ENCODE measurements around the gene WASF3. TPM values are rescaled to one million over a fixed set of nuclear protein-coding genes. Genes with fewer than 3 reads are reported as not detected.

The WASF3 gene
- total and polyA plus RNA-seq, 2 of the 13 experiments (the other 11 are each of a cell fraction or from before 2014, with no cell fraction given), result 10.4 to 17.2 TPM

GRCh38 chr13:26571518-26571917, 14.0 kb downstream of the WASF3 start (continued):
- TF ChIP-seq ZNF224 (CRISPR knock-in tag; IDR thresholded peaks at IDR 0.05) (no peak), ZNF460 (CRISPR knock-in tag; IDR thresholded peaks at IDR 0.05; ENCODE audit: borderline replicate concordance) (no peak)

DNA sequence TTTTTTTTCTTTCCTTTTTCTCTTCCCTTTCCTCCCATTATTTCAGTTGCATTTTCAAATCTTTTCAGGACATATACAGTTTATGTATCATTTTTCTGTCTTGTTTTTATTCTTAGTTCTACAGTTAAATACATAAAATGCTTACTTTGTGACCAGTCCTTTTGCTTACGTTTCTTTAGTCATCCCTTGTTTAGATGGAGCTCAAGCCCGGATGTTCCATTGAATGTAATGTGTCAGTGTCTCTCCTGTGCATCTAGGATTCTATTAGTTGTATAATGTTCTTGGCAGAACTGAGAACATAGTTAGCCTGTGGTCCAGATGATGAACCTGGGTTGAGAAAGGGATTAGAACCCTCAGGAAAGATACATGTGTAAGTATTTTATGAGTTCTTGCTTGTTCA, 17.8 kb downstream of the WASF3 start:
- Histone ChIP-seq H4K20me1 (ENCODE audit: insufficient read depth, low read length) (no peaks in the 10 kb centered on the region), H3K36me3 (replicated peaks in 1 of 2; ENCODE audit: control insufficient read depth in 1 of 2, insufficient read depth in 2 of 2, low read length in 2 of 2) (no peaks in the 10 kb centered on the region), H3K4me3 (replicated peaks in 1 of 3; ENCODE audit: insufficient read depth in 1 of 3, low read depth in 2 of 3, low read length in 3 of 3) (no peak overlapping the region), H3K4me2 (ENCODE audit: low read depth, low read length) (no peak overlapping the region), H3K27me3 (ENCODE audit: control insufficient read depth in 1 of 2, insufficient read depth in 2 of 2, low read length in 2 of 2) (no peaks in the 10 kb centered on the region), H3K27ac (ENCODE audit: extremely low read length, insufficient read depth, low read length) (no peak overlapping the region), H3K79me2 (ENCODE audit: insufficient read depth, low read length) (peaks cover 63% of the 10 kb centered on the region), H3K4me1 (ENCODE audit: insufficient read depth, low read length) (peaks cover 6% of the 10 kb centered on the region; the same call in 1 of the 2 replicates), H3K9ac (ENCODE audit: insufficient read depth, low read depth, low read length) (no peak overlapping the region), H2AFZ (ENCODE audit: low read length) (no peak overlapping the region), H3K9me3 (ENCODE audit: low read length) (peaks cover 5% of the 10 kb centered on the region; the same call in 1 of the 2 replicates)
- BruUV-seq (replicated peaks), result no TSS peak
- POLR2A ChIA-PET, result no interaction called here
- intact Hi-C loops (cut with micrococcal nuclease; ENCODE audit: unreplicated experiment) (no loop called here), in situ Hi-C loops (cut with HindIII; ENCODE audit: extremely low pct_ligation_motif_present, low pct_unique_long_range_greater_than_20kb) (no loop called here)
- TF ChIP-seq KLF11 (CRISPR knock-in tag; IDR thresholded peaks at IDR 0.05) (no peak), RBAK (CRISPR knock-in tag; IDR thresholded peaks at IDR 0.05) (no peak), ZNF792 (CRISPR knock-in tag; IDR thresholded peaks at IDR 0.05) (no peak), TMF1 (CRISPR knock-in tag; IDR thresholded peaks at IDR 0.05; ENCODE audit: low read depth) (no peak), ARNTL (CRISPR knock-in tag; IDR thresholded peaks at IDR 0.05) (no peak), CBX1 (IDR thresholded peaks at IDR 0.05; ENCODE audit: low read depth) (no peak), ZSCAN21 (CRISPR knock-in tag; IDR thresholded peaks at IDR 0.05; ENCODE audit: borderline replicate concordance) (no peak), CTCF (CRISPR knock-in tag; IDR thresholded peaks at IDR 0.05) (no peak)
- TF ChIP-seq, protein P1, sequence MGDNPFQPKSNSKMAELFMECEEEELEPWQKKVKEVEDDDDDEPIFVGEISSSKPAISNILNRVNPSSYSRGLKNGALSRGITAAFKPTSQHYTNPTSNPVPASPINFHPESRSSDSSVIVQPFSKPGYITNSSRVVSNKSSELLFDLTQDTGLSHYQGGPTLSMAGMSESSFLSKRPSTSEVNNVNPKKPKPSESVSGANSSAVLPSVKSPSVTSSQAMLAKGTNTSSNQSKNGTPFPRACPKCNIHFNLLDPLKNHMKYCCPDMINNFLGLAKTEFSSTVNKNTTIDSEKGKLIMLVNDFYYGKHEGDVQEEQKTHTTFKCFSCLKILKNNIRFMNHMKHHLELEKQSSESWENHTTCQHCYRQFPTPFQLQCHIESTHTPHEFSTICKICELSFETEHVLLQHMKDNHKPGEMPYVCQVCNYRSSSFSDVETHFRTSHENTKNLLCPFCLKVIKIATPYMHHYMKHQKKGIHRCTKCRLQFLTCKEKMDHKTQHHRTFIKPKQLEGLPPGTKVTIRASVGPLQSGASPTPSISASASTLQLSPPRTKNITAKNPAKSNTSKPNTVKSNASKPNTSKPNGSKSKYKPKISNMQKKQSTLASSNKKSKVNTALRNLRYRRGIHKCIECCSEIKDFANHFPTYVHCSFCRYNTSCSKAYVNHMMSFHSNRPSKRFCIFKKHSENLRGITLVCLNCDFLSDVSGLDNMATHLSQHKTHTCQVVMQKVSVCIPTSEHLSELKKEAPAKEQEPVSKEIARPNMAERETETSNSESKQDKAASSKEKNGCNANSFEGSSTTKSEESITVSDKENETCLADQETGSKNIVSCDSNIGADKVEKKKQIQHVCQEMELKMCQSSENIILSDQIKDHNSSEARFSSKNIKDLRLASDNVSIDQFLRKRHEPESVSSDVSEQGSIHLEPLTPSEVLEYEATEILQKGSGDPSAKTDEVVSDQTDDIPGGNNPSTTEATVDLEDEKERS (CRISPR knock-in tag; IDR thresholded peaks at IDR 0.05), result no peak
- TF ChIP-seq, protein P2, sequence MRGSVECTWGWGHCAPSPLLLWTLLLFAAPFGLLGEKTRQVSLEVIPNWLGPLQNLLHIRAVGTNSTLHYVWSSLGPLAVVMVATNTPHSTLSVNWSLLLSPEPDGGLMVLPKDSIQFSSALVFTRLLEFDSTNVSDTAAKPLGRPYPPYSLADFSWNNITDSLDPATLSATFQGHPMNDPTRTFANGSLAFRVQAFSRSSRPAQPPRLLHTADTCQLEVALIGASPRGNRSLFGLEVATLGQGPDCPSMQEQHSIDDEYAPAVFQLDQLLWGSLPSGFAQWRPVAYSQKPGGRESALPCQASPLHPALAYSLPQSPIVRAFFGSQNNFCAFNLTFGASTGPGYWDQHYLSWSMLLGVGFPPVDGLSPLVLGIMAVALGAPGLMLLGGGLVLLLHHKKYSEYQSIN (CRISPR knock-in tag; IDR thresholded peaks at IDR 0.05; ENCODE audit: borderline replicate concordance), result no peak
- TF ChIP-seq, protein P3, sequence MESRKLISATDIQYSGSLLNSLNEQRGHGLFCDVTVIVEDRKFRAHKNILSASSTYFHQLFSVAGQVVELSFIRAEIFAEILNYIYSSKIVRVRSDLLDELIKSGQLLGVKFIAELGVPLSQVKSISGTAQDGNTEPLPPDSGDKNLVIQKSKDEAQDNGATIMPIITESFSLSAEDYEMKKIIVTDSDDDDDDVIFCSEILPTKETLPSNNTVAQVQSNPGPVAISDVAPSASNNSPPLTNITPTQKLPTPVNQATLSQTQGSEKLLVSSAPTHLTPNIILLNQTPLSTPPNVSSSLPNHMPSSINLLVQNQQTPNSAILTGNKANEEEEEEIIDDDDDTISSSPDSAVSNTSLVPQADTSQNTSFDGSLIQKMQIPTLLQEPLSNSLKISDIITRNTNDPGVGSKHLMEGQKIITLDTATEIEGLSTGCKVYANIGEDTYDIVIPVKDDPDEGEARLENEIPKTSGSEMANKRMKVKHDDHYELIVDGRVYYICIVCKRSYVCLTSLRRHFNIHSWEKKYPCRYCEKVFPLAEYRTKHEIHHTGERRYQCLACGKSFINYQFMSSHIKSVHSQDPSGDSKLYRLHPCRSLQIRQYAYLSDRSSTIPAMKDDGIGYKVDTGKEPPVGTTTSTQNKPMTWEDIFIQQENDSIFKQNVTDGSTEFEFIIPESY (CRISPR knock-in tag; IDR thresholded peaks at IDR 0.05), result no peak
- DNase-seq (ENCODE audit: low spot score) (no peak), FAIRE-seq (no peak), ATAC-seq (no peak)
- WGBS (ENCODE audit: low lambda C conversion rate), result 60% methylated on average over 2 of the region's 2 CpGs
- CTCF ChIA-PET (ENCODE audit: low intra/inter-chr PET ratio, low total read pairs), result no interaction called here

All from HepG2 (cell line).